ENCODE measurements around the gene ARID5B.

ARID5B gene

GRCh38 chr10:61870526-61870895 is 31.0 kb upstream of the ARID5B start:
- H2BK12ac ChIP-seq (ENCODE audit: low read length) = no peak overlapping the region
- H3K4me1 ChIP-seq (ENCODE audit: control insufficient read depth in 2 of 2, insufficient read depth in 1 of 2, low read depth in 1 of 2, low read length in 2 of 2) = no peaks in the 10 kb centered on the region
- H2BK5ac ChIP-seq (ENCODE audit: low read length) = no peak overlapping the region
- no peak overlapping the region for H2AFZ ChIP-seq (ENCODE audit: low read length)
- H2BK15ac ChIP-seq (ENCODE audit: low read length) = no peak overlapping the region
- WGBS, 2 donors (ENCODE audit: extremely low coverage in 2 of 2, insufficient read length in 2 of 2, insufficient replicate concordance in 1 of 2) = no CpG with 5 or more reads among the region's 3 CpGs
- H3K79me1 ChIP-seq (ENCODE audit: low read depth, low read length) = no peaks in the 10 kb centered on the region
- H3K4me3 ChIP-seq (ENCODE audit: low read length in 2 of 2) = no peak overlapping the region
- H3K9ac ChIP-seq (ENCODE audit: low read depth, low read length, poor library complexity) = no peak overlapping the region
- no peak overlapping the region for H4K91ac ChIP-seq (ENCODE audit: low read depth, low read length, poor library complexity)
- H3K27me3 ChIP-seq (ENCODE audit: control insufficient read depth in 3 of 3, insufficient read depth in 3 of 3, low read depth in 1 of 3, low read length in 3 of 3) = no peaks in the 10 kb centered on the region
- H3K27ac ChIP-seq (replicated peaks; ENCODE audit: low read length) = no peak overlapping the region
- no peak overlapping the region for H3K23ac ChIP-seq (ENCODE audit: low read depth, low read length, poor library complexity)
- H4K8ac ChIP-seq (ENCODE audit: low read depth, low read length) = no peak overlapping the region
- no peak overlapping the region for H3K4me2 ChIP-seq (ENCODE audit: insufficient read depth, low read length, poor library complexity, severe bottlenecking)
- no peak overlapping the region for H3K14ac ChIP-seq (ENCODE audit: low read length)
- H3K4ac ChIP-seq (ENCODE audit: low read length) = no peak overlapping the region
- no peaks in the 10 kb centered on the region for H3K36me3 ChIP-seq (replicated peaks in 1 of 2; ENCODE audit: control insufficient read depth in 2 of 2, insufficient read depth in 2 of 2, low read length in 2 of 2)
- H2AK5ac ChIP-seq (ENCODE audit: low read depth, low read length) = no peak overlapping the region
- H2BK120ac ChIP-seq (ENCODE audit: low read depth, low read length) = no peak overlapping the region
- no peak overlapping the region for H3K18ac ChIP-seq (ENCODE audit: low read length)
- H3K9me3 ChIP-seq (replicated peaks in 1 of 2; ENCODE audit: control insufficient read depth in 2 of 2, insufficient read depth in 1 of 2, low read depth in 1 of 2, low read length in 2 of 2) = no peaks in the 10 kb centered on the region
- no peak for DNase-seq (ENCODE audit: low spot score)

GRCh38 chr10:61871487-61871886 is 30.0 kb upstream of the ARID5B start:
- Histone ChIP-seq H3K23ac (ENCODE audit: low read depth, low read length, poor library complexity) (no peak overlapping the region), H2BK15ac (ENCODE audit: low read length) (no peak overlapping the region), H2BK12ac (ENCODE audit: low read length) (no peak overlapping the region), H3K36me3 (replicated peaks in 1 of 2; ENCODE audit: control insufficient read depth in 2 of 2, insufficient read depth in 2 of 2, low read length in 2 of 2) (no peaks in the 10 kb centered on the region), H4K91ac (ENCODE audit: low read depth, low read length, poor library complexity) (no peak overlapping the region), H3K4ac (ENCODE audit: low read length) (no peak overlapping the region), H3K4me3 (ENCODE audit: low read length in 2 of 2) (no peak overlapping the region), H3K14ac (ENCODE audit: low read length) (no peak overlapping the region), H3K27me3 (ENCODE audit: control insufficient read depth in 3 of 3, insufficient read depth in 3 of 3, low read depth in 1 of 3, low read length in 3 of 3) (peaks cover 0 to 3% (median 0%) of the 10 kb centered on the region in 3 experiments), H3K27ac (replicated peaks; ENCODE audit: low read length) (no peak overlapping the region), H2AK5ac (ENCODE audit: low read depth, low read length) (no peak overlapping the region), H3K4me2 (ENCODE audit: insufficient read depth, low read length, poor library complexity, severe bottlenecking) (no peak overlapping the region), H4K8ac (ENCODE audit: low read depth, low read length) (no peak overlapping the region), H3K9me3 (replicated peaks in 1 of 2; ENCODE audit: control insufficient read depth in 2 of 2, insufficient read depth in 1 of 2, low read depth in 1 of 2, low read length in 2 of 2) (no peaks in the 10 kb centered on the region), H3K4me1 (ENCODE audit: control insufficient read depth in 2 of 2, insufficient read depth in 1 of 2, low read depth in 1 of 2, low read length in 2 of 2) (no peaks in the 10 kb centered on the region), H3K18ac (ENCODE audit: low read length) (no peak overlapping the region), H2BK5ac (ENCODE audit: low read length) (no peak overlapping the region), H2AFZ (ENCODE audit: low read length) (no peak overlapping the region), H2BK120ac (ENCODE audit: low read depth, low read length) (no peak overlapping the region), H3K9ac (ENCODE audit: low read depth, low read length, poor library complexity) (no peak overlapping the region), H3K79me1 (ENCODE audit: low read depth, low read length) (no peaks in the 10 kb centered on the region)
- no CpG with 5 or more reads among the region's 6 CpGs for WGBS, 2 donors (ENCODE audit: extremely low coverage in 2 of 2, insufficient read length in 2 of 2, insufficient replicate concordance in 1 of 2)
- DNase-seq (ENCODE audit: low spot score) = no peak

- WGBS, 2 donors (ENCODE audit: extremely low coverage in 2 of 2, insufficient read length in 2 of 2, insufficient replicate concordance in 1 of 2) = no CpG with 5 or more reads among the region's 11 CpGs
- H3K4me1 ChIP-seq (ENCODE audit: control insufficient read depth in 2 of 2, insufficient read depth in 1 of 2, low read depth in 1 of 2, low read length in 2 of 2) = peaks cover 0 to 4% of the 10 kb centered on the region in 2 donors
- H3K79me1 ChIP-seq (ENCODE audit: low read depth, low read length) = no peaks in the 10 kb centered on the region
- no peak overlapping the region for H4K91ac ChIP-seq (ENCODE audit: low read depth, low read length, poor library complexity)
- no peaks in the 10 kb centered on the region for H3K9me3 ChIP-seq (replicated peaks in 1 of 2; ENCODE audit: control insufficient read depth in 2 of 2, insufficient read depth in 1 of 2, low read depth in 1 of 2, low read length in 2 of 2)
- H3K18ac ChIP-seq (ENCODE audit: low read length) = no peak overlapping the region
- no peak overlapping the region for H2BK12ac ChIP-seq (ENCODE audit: low read length)
- no peak overlapping the region for H2BK120ac ChIP-seq (ENCODE audit: low read depth, low read length)
- peaks cover 0 to 3% (median 0%) of the 10 kb centered on the region in 3 experiments for H3K27me3 ChIP-seq (ENCODE audit: control insufficient read depth in 3 of 3, insufficient read depth in 3 of 3, low read depth in 1 of 3, low read length in 3 of 3)
- no peak overlapping the region for H2AFZ ChIP-seq (ENCODE audit: low read length)
- H2BK15ac ChIP-seq (ENCODE audit: low read length) = no peak overlapping the region
- H2BK5ac ChIP-seq (ENCODE audit: low read length) = no peak overlapping the region
- DNase-seq (ENCODE audit: low spot score) = no peak
- no peak overlapping the region for H3K4ac ChIP-seq (ENCODE audit: low read length)
- no peaks in the 10 kb centered on the region for H3K36me3 ChIP-seq (replicated peaks in 1 of 2; ENCODE audit: control insufficient read depth in 2 of 2, insufficient read depth in 2 of 2, low read length in 2 of 2)
- H3K4me2 ChIP-seq (ENCODE audit: insufficient read depth, low read length, poor library complexity, severe bottlenecking) = no peak overlapping the region
- no peak overlapping the region for H2AK5ac ChIP-seq (ENCODE audit: low read depth, low read length)
- no peak overlapping the region for H3K14ac ChIP-seq (ENCODE audit: low read length)
- H4K8ac ChIP-seq (ENCODE audit: low read depth, low read length) = no peak overlapping the region
- no peak overlapping the region for H3K9ac ChIP-seq (ENCODE audit: low read depth, low read length, poor library complexity)
- no peak overlapping the region for H3K4me3 ChIP-seq (ENCODE audit: low read length in 2 of 2)
- H3K27ac ChIP-seq (replicated peaks; ENCODE audit: low read length) = no peak overlapping the region
- no peak overlapping the region for H3K23ac ChIP-seq (ENCODE audit: low read depth, low read length, poor library complexity)
These were observed 23.4 kb upstream of the ARID5B start for GRCh38 chr10:61877887-61878739.

- no peak for DNase-seq (ENCODE audit: low spot score)
- no peak overlapping the region for H2AFZ ChIP-seq (ENCODE audit: low read length)
- H3K4ac ChIP-seq (ENCODE audit: low read length) = no peak overlapping the region
- H3K27ac ChIP-seq (replicated peaks; ENCODE audit: low read length) = no peak overlapping the region
- no peak overlapping the region for H3K9ac ChIP-seq (ENCODE audit: low read depth, low read length, poor library complexity)
- H2BK12ac ChIP-seq (ENCODE audit: low read length) = no peak overlapping the region
- peaks cover 0 to 6% (median 0%) of the 10 kb centered on the region in 3 experiments for H3K27me3 ChIP-seq (ENCODE audit: control insufficient read depth in 3 of 3, insufficient read depth in 3 of 3, low read depth in 1 of 3, low read length in 3 of 3)
- H3K4me1 ChIP-seq (ENCODE audit: control insufficient read depth in 2 of 2, insufficient read depth in 1 of 2, low read depth in 1 of 2, low read length in 2 of 2) = peaks cover 0 to 4% of the 10 kb centered on the region in 2 donors
- no peak overlapping the region for H2BK5ac ChIP-seq (ENCODE audit: low read length)
- no peaks in the 10 kb centered on the region for H3K9me3 ChIP-seq (replicated peaks in 1 of 2; ENCODE audit: control insufficient read depth in 2 of 2, insufficient read depth in 1 of 2, low read depth in 1 of 2, low read length in 2 of 2)
- H2BK120ac ChIP-seq (ENCODE audit: low read depth, low read length) = no peak overlapping the region
- H4K8ac ChIP-seq (ENCODE audit: low read depth, low read length) = no peak overlapping the region
- no peak overlapping the region for H4K91ac ChIP-seq (ENCODE audit: low read depth, low read length, poor library complexity)
- H3K14ac ChIP-seq (ENCODE audit: low read length) = no peak overlapping the region
- no peak overlapping the region for H3K18ac ChIP-seq (ENCODE audit: low read length)
- H3K79me1 ChIP-seq (ENCODE audit: low read depth, low read length) = no peaks in the 10 kb centered on the region
- H3K4me3 ChIP-seq (ENCODE audit: low read length in 2 of 2) = no peak overlapping the region
- no peak overlapping the region for H3K23ac ChIP-seq (ENCODE audit: low read depth, low read length, poor library complexity)
- H3K4me2 ChIP-seq (ENCODE audit: insufficient read depth, low read length, poor library complexity, severe bottlenecking) = no peak overlapping the region
- H2BK15ac ChIP-seq (ENCODE audit: low read length) = no peak overlapping the region
- no peaks in the 10 kb centered on the region for H3K36me3 ChIP-seq (replicated peaks in 1 of 2; ENCODE audit: control insufficient read depth in 2 of 2, insufficient read depth in 2 of 2, low read length in 2 of 2)
- no peak overlapping the region for H2AK5ac ChIP-seq (ENCODE audit: low read depth, low read length)
These were observed 22.8 kb upstream of the ARID5B start for GRCh38 chr10:61878740-61879068.
